ENCODE measurements around the gene PARD3B.

The PARD3B gene

GRCh38 chr2:205133544-205133943 lies 588.3 kb downstream of the PARD3B start:
- no peak for DNase-seq (ENCODE audit: low spot score)

GRCh38 chr2:205138735-205139134 lies 593.5 kb downstream of the PARD3B start:
- DNase-seq (ENCODE audit: low spot score) = no peak

GRCh38 chr2:205139822-205140463 lies 594.7 kb downstream of the PARD3B start:
- DNase-seq (ENCODE audit: low spot score) = no peak

- no peak for DNase-seq (ENCODE audit: low spot score)
Observed at GRCh38 chr2:205141381-205141780, 596.1 kb downstream of the PARD3B start.

GRCh38 chr2:205145888-205146287 lies 600.6 kb downstream of the PARD3B start:
- DNase-seq (ENCODE audit: low spot score) = no peak

GRCh38 chr2:205148755-205149154 lies 603.5 kb downstream of the PARD3B start:
- DNase-seq (ENCODE audit: low spot score) = no peak

GRCh38 chr2:205156457-205156856 lies 611.2 kb downstream of the PARD3B start:
- no peak for DNase-seq (ENCODE audit: low spot score)

GRCh38 chr2:205158404-205158803 lies 613.1 kb downstream of the PARD3B start:
- DNase-seq (ENCODE audit: low spot score) = no peak

GRCh38 chr2:205161156-205161839 lies 616.0 kb downstream of the PARD3B start:
- DNase-seq (ENCODE audit: low spot score) = no peak

GRCh38 chr2:205166745-205167144 lies 621.5 kb downstream of the PARD3B start:
- no peak for DNase-seq (ENCODE audit: low spot score)

GRCh38 chr2:205169012-205169411 lies 623.7 kb downstream of the PARD3B start:
- no peak for DNase-seq (ENCODE audit: low spot score)

- no peak for DNase-seq (ENCODE audit: low spot score)
Observed at GRCh38 chr2:205169464-205169863, 624.2 kb downstream of the PARD3B start.

GRCh38 chr2:205170399-205170798 lies 625.1 kb downstream of the PARD3B start:
- peak; percentile 28 for DNase-seq (ENCODE audit: low spot score)

- DNase-seq (ENCODE audit: low spot score) = no peak
Observed at GRCh38 chr2:205171261-205171940, 626.1 kb downstream of the PARD3B start.

GRCh38 chr2:205175831-205176230 lies 630.6 kb downstream of the PARD3B start:
- peak; percentile 31 for DNase-seq (ENCODE audit: low spot score)

GRCh38 chr2:205176546-205176945 lies 631.3 kb downstream of the PARD3B start:
- DNase-seq (ENCODE audit: low spot score) = no peak

GRCh38 chr2:205177546-205177945 lies 632.3 kb downstream of the PARD3B start:
- no peak for DNase-seq (ENCODE audit: low spot score)

GRCh38 chr2:205180730-205181129 lies 635.5 kb downstream of the PARD3B start:
- no peak for DNase-seq (ENCODE audit: low spot score)

GRCh38 chr2:205187731-205188130 lies 642.5 kb downstream of the PARD3B start:
- no peak for DNase-seq (ENCODE audit: low spot score)

- DNase-seq (ENCODE audit: low spot score) = no peak
Observed at GRCh38 chr2:205188239-205189138, 643.2 kb downstream of the PARD3B start.

- no peak for DNase-seq (ENCODE audit: low spot score)
Observed at GRCh38 chr2:205189301-205189700, 644.0 kb downstream of the PARD3B start.

GRCh38 chr2:205190528-205190927 lies 645.3 kb downstream of the PARD3B start:
- DNase-seq (ENCODE audit: low spot score) = no peak
